Left ventricle myocardium inferior (tissue), 1 donor: ENCODE results near the gene PNMA6E. TPM values are rescaled to one million over a fixed set of nuclear protein-coding genes. Genes with fewer than 3 reads are reported as not detected.

Experiments used
- DNase-seq: peaks from one replicate; pipeline ENCODE4 v3.0.0-alpha.2; 2020
- H3K27ac ChIP-seq: fragments of 200-600 bp; replicated peaks from 2 replicates; pipeline ENCODE4 v1.8.0; 2021
- H3K27me3 ChIP-seq: fragments of 200-600 bp; 2 replicates; pipeline ENCODE4 v1.8.0; 2021; ENCODE audit warnings: low read depth
- H3K36me3 ChIP-seq: fragments of 200-600 bp; 2 replicates; pipeline ENCODE4 v1.8.0; 2021
- H3K4me1 ChIP-seq: fragments of 200-600 bp; 2 replicates; pipeline ENCODE4 v1.8.0; 2021
- H3K4me3 ChIP-seq: fragments of 200-600 bp; 2 replicates; pipeline ENCODE4 v1.8.0; 2021; ENCODE audit warnings: mild to moderate bottlenecking, moderate library complexity
- H3K9me3 ChIP-seq: fragments of 200-600 bp; replicated peaks from 2 replicates; pipeline ENCODE4 v1.8.0; 2021
- CTCF ChIP-seq: fragments of 200-600 bp; IDR thresholded peaks from 2 replicates; pipeline ENCODE4 v1.8.0; 2021; ENCODE audit warnings: antibody characterized with exemption, mild to moderate bottlenecking, borderline replicate concordance
- intact Hi-C: fragments of 100-400 bp; cut with micrococcal nuclease; formaldehyde crosslinking; loops from one replicate; pipeline ENCODE4 v1.11.0; 2022
- total RNA-seq: library from RNA; stranded (reverse); fragmentation: NEBNext Ultra II Directional; extraction: Animal tissue kit (Norgen Biotek cat#: 25700); gene quantifications from one replicate; pipeline ENCODE4 v1.2.1, GENCODE V29; 2021
- donor health status: DM: no; HTN: yes; CAD: no; lungs with severe emphysema.

PNMA6E gene
- total RNA-seq, 1 donor from 2014 or later: not detected

- H3K36me3 ChIP-seq: no peaks in the 10 kb centered on the region
- intact Hi-C loops: no loop called here
- no peak overlapping the region for H3K27ac ChIP-seq
- H3K9me3 ChIP-seq: no peaks in the 10 kb centered on the region
- H3K4me3 ChIP-seq: no peak overlapping the region
- TF ChIP-seq CTCF: no peak
- no peak for DNase-seq
- no peaks in the 10 kb centered on the region for H3K27me3 ChIP-seq
- peaks cover 4% of the 10 kb centered on the region for H3K4me1 ChIP-seq
Observed at GRCh38 chrX:153420851-153421599, 19.9 kb upstream of the PNMA6E start.

GRCh38 chrX:153417637-153418036 lies 16.5 kb upstream of the PNMA6E start:
- Histone ChIP-seq H3K27me3 (no peaks in the 10 kb centered on the region), H3K27ac (no peak overlapping the region), H3K9me3 (no peaks in the 10 kb centered on the region), H3K4me1 (no peaks in the 10 kb centered on the region), H3K36me3 (no peaks in the 10 kb centered on the region), H3K4me3 (no peak overlapping the region)
- no peak for TF ChIP-seq CTCF
- no peak for DNase-seq
- intact Hi-C loops: no loop called here

GRCh38 chrX:153416781-153417450 lies 15.8 kb upstream of the PNMA6E start:
- Histone ChIP-seq H3K27ac (no peak overlapping the region), H3K36me3 (no peaks in the 10 kb centered on the region), H3K4me1 (no peaks in the 10 kb centered on the region), H3K4me3 (no peak overlapping the region), H3K9me3 (no peaks in the 10 kb centered on the region), H3K27me3 (peaks cover 4% of the 10 kb centered on the region)
- intact Hi-C loops: no loop called here
- TF ChIP-seq CTCF: no peak
- no peak for DNase-seq

- TF ChIP-seq CTCF: no peak
- peak overlapping the region; percentile 65 for H3K27ac ChIP-seq
- intact Hi-C loops: no loop called here
Observed at GRCh38 chrX:153414856-153415510, 13.8 kb upstream of the PNMA6E start.

GRCh38 chrX:153413731-153414130 lies 12.6 kb upstream of the PNMA6E start:
- Histone ChIP-seq H3K9me3 (no peaks in the 10 kb centered on the region), H3K27ac (no peak overlapping the region), H3K4me3 (no peak overlapping the region), H3K4me1 (peaks cover 5% of the 10 kb centered on the region), H3K36me3 (no peaks in the 10 kb centered on the region), H3K27me3 (peaks cover 8% of the 10 kb centered on the region)
- intact Hi-C loops: no loop called here
- TF ChIP-seq CTCF: no peak
- no peak for DNase-seq

More at GRCh38 chrX:153414856-153415510, 13.8 kb upstream of the PNMA6E start:
- Histone ChIP-seq H3K27me3 (peaks cover 8% of the 10 kb centered on the region), H3K36me3 (no peaks in the 10 kb centered on the region), H3K4me3 (no peak overlapping the region), H3K9me3 (no peaks in the 10 kb centered on the region), H3K4me1 (peaks cover 5% of the 10 kb centered on the region)
- peak; percentile 27 for DNase-seq
